Loucy (cell line): ENCODE results near the gene MYMX.

ENCODE experiments used
- EZH2phosphoT487 ChIP-seq: fragments of 200-600 bp; IDR thresholded peaks from 2 replicates; pipeline ENCODE4 v1.6.1; 2018; ENCODE audit warnings: antibody characterized with exemption, mild to moderate bottlenecking, moderate library complexity, borderline replicate concordance
- TF ChIP-seq, protein P1 (sequence below): fragments of 200-600 bp; sonication (generic); conservative IDR thresholded peaks from 2 replicates; pipeline ENCODE4 v1.5.1; 2014; ENCODE audit warnings: mild to moderate bottlenecking, antibody characterized with exemption, low read length

DNA sequence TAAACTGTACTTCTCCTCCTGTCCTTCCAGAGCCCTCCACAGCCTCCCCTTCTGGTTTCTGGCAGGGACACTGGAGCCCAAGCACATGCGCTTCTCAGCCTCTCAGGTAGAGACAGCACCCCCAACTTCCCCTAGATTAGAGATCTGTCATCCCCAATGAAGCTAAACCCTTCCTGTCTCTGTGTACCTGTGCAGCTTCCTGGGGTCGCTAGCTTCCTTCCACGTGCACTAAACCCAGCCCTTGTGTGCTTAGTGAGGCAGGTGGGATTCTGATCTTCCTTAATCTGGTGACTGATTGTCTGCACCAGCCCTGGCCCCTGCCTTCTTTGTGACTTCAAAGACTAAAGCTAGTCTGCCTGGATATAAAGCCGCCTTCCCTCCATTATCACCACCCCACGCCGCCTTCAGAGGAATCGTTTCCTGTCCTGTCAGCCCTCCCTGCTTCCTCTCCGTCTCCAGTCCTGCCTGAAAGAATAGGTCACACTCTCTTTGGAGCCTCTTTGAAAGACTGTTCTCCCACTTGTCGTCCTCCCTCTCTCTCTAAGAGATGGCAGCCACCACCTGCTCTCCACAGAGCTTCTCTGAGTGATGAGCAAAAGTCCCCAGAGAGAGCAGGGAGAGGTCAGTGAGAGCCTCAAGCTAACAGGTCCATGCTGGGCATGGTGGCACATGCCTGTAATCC lies 30.6 kb upstream of the MYMX start:
- TF ChIP-seq, protein P1, sequence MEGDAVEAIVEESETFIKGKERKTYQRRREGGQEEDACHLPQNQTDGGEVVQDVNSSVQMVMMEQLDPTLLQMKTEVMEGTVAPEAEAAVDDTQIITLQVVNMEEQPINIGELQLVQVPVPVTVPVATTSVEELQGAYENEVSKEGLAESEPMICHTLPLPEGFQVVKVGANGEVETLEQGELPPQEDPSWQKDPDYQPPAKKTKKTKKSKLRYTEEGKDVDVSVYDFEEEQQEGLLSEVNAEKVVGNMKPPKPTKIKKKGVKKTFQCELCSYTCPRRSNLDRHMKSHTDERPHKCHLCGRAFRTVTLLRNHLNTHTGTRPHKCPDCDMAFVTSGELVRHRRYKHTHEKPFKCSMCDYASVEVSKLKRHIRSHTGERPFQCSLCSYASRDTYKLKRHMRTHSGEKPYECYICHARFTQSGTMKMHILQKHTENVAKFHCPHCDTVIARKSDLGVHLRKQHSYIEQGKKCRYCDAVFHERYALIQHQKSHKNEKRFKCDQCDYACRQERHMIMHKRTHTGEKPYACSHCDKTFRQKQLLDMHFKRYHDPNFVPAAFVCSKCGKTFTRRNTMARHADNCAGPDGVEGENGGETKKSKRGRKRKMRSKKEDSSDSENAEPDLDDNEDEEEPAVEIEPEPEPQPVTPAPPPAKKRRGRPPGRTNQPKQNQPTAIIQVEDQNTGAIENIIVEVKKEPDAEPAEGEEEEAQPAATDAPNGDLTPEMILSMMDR: no peak
- TF ChIP-seq EZH2phosphoT487: no peak
